Skin of body (tissue), 3 donors: ENCODE results near the gene MS4A4E. TPM values are rescaled to one million over a fixed set of nuclear protein-coding genes. Genes with fewer than 3 reads are reported as not detected.
"Not testable (repeated sequence)": the region's sequence is repeated elsewhere in the genome, so short reads cannot be mapped to it uniquely, and the experiment has no call there.

Source experiments
- DNase-seq: peaks from one replicate; lab custom pipeline; 2025; lab: John Stamatoyannopoulos, UW
- small RNA-seq: library from RNA; depleted of rRNA; stranded (forward); fragments of <200 nt; gene quantifications from one replicate; pipeline ENCODE3, GENCODE V24; 2014; ENCODE audit warnings: low replicate concordance
- total RNA-seq: library from RNA; depleted of rRNA; stranded (reverse); fragments of >200 nt; gene quantifications from one replicate; pipeline ENCODE4 v1.2.3, GENCODE V29; 2014

Gene MS4A4E
- total RNA-seq, 1 donor from 2014 or later, result 0.49 TPM

DNA sequence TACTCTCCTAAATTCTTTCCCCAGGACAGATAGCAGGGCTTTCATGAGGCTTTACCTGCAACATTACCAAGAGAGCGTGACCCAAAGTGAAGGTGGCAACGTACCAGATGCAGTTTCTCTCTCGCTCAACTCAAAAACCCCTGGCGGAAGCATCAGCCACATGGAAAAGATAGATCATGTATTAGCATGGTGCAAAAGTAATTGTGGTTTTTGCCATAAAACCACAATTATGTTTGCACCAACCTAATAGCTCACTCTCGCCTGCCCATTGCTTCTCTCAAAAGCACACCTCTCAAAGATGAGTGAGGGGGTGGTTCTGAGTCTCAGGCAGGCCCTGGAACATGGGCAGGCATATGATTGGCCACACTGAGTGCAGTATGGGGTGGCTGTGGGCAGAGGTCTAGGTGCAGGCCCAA is 67.1 kb downstream of the MS4A4E start:
- no peak for DNase-seq

DNA sequence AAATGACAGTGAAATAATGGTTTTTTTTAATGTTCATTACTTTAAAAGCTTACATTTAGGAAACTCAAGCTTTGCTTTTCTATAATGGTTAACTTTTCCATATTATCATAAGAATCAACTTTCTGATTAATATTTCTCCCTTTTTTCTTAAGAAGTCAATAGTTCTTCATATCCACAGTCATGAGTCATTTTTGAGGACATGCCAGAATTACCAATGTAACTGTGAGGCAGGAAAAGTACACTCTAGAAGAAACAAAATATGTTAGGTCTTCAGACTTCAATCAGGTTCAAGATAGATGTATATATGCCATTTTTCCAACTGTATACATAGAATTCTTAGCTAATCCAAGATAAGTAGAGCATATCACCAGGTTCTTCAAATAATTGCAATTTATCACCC is 70.9 kb downstream of the MS4A4E start:
- DNase-seq, result no peak

DNA sequence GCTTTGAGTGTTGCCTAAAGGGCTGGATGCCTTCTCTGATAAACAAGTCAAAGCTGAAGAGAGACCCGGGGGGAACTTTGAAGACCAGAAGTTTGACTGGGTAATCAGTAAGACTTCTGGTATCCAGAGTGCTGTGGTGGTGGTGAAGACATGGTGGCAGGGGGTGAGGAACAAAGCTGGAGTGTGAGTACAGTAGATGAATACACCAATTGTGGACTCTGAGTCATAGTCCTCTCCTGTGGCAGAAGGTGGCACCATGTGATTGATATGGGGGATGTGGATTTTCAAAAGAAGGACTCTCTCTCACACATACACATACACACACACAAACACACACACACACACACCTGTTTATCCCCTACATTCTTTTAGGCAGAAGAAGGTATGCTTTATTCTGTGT is 72.4 kb downstream of the MS4A4E start:
- DNase-seq, result no peak

- DNase-seq, result no peak
These were observed 73.5 kb downstream of the MS4A4E start for GRCh38 chr11:60169264-60169915.

DNA sequence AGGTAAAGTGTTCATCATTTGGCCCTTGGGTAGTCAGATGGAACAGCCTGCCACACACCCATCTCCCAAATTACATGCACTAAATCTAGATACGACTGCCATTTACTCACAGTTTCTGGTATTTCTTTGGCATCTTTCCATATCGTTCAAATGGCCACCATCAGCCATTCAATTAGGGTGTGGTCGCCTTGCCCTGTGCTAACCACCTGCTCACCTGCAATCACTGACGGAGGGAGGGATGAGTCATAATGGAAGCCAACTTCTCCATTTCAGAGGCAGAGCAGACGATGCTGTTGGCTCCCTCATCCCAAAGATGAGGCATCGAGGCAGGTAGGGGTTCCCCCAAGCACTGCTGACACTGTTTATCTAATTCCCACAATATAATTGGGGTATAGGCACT is 74.6 kb downstream of the MS4A4E start:
- DNase-seq, result no peak

DNA sequence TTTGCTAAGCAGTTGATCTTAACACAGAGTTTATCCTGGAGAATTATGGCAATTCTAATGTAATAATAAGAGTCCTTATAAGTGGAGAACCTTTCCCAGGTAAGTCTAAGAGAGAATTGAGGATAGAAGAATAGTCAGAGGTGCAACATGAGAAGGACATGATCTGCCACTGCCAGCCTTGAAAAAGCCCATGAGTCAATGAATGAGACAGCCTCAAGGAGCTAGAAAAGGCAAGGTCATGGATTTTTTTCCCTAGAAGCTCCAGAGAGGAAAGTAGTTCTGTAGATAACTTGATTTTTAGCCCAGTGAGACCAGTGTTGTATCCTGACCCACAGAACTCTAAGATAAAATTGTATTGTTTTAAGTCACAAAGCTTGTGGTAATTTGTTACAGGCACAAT is 77.0 kb downstream of the MS4A4E start:
- no peak for DNase-seq

GRCh38 chr11:60165538-60165937 is 77.4 kb downstream of the MS4A4E start:
- DNase-seq, result no peak

DNA sequence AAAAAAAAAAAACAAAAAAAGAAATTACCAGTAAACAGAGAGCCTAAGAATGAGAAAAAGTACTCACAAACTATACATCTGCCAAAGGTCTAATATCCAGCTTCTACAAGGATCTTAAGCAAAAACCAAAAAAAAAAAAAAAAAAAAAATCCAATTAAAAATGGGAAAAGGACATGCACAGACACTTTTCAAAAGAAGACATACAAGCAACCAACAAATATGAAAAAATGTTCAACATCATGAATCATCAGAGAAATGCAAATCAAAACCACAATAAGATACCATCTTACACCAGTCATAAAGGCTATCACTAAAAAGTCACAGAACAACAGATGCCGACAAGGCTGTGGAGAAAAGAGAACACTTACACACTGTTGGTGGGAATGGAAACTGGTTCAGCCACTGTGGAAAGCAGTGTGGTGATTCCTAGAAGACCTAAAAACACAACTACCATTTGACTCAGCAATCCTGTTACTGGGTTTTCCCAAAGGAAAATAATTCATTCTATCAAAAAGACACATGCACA is 78.3 kb downstream of the MS4A4E start:
- no peak for DNase-seq

GRCh38 chr11:60161766-60162165 is 81.2 kb downstream of the MS4A4E start:
- no peak for DNase-seq

DNA sequence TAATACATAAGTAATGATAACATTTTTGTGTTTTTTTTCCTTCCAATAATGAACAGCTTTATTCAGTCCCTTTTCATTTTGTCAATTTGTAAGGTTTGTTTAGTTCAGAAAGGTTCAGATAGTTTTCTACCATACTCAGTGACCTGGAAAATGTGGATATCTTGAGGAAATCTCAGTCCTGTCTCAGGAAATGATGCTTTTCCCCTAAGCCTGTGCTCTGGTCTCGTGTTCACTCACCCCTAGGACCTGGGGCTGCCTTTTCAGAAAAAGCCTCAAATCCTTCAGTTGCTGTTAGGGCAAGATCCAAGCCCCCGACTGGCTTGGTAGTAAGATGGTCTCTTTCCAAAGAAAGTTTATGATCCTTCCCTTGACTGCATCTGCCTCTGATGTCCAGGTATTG is 81.8 kb downstream of the MS4A4E start:
- no peak for DNase-seq

- peak; percentile 18 for DNase-seq
These were observed 83.1 kb downstream of the MS4A4E start for GRCh38 chr11:60159868-60160267.

GRCh38 chr11:60159284-60159683 is 83.7 kb downstream of the MS4A4E start:
- DNase-seq, result no peak

- DNase-seq, result no peak
These were observed 84.3 kb downstream of the MS4A4E start for GRCh38 chr11:60158636-60159035.

DNA sequence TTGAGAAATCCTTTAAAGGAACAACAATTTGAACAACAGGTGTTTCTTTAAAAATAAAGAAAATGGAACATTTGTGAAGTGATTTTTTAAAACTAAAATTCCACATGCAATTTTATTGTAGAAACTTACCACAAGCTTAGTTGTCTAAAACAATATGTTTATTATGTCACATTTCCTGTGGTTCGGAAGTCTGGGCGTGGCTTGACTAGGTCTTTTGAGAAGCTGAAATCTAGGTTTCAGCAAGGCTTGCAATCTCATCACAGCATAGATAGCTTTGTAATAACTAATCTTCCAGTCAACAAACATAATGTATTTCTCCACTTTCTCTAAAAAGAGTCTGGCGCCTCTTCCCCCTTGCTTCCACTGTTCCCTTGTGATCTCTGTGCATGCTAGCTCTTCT is 87.0 kb downstream of the MS4A4E start:
- DNase-seq, result no peak

- not testable (repeated sequence) for DNase-seq
These were observed 90.2 kb downstream of the MS4A4E start for GRCh38 chr11:60152727-60153126.

GRCh38 chr11:60150279-60150678 is 92.7 kb downstream of the MS4A4E start:
- no peak for DNase-seq

Small RNAs within 50 kb of the gene (small RNA-seq; reads per million reads assigned to genes)
- not detected for gene MIR6503

Other genes starting within 250 kb of the MS4A4E start
- gene OOSP4B, start 226.0 kb downstream of the MS4A4E start, total RNA-seq, result not detected
- gene OOSP2, start 202.7 kb downstream of the MS4A4E start, total RNA-seq, result not detected
- 18.1 TPM for gene MS4A3, start 186.5 kb downstream of the MS4A4E start, total RNA-seq
- 11.1 TPM for gene MS4A2, start 154.5 kb downstream of the MS4A4E start, total RNA-seq
- gene MS4A6A, start 60.1 kb downstream of the MS4A4E start, total RNA-seq, result 33.6 TPM
- gene MS4A4A, start 37.5 kb upstream of the MS4A4E start, total RNA-seq, result 13.8 TPM
- not detected for gene MS4A6E, start 84.1 kb upstream of the MS4A4E start, total RNA-seq
- gene MS4A7, start 135.4 kb upstream of the MS4A4E start, total RNA-seq, result 8.4 TPM
- gene MS4A14, start 153.3 kb upstream of the MS4A4E start, total RNA-seq, result 0.20 TPM
- not detected for gene MS4A5, start 186.4 kb upstream of the MS4A4E start, total RNA-seq
- 0.39 TPM for gene MS4A1, start 212.7 kb upstream of the MS4A4E start, total RNA-seq
- gene MS4A12, start 249.6 kb upstream of the MS4A4E start, total RNA-seq, result not detected